K562 (cell line): ENCODE measurements around the gene PPP6R1. TPM values are rescaled to one million over a fixed set of nuclear protein-coding genes. Genes with fewer than 3 reads are reported as not detected.

Source experiments
- BRCA1 ChIP-seq, 2 experiments: fragments of 450-650 bp in 1 of 2; sonication (generic) in 1 of 2; formaldehyde crosslinking in 1 of 2; IDR thresholded peaks; 2 replicates each; pipeline versions ENCODE4 v1.5.0 to v1.6.1; 2017 to 2020; ENCODE audit warnings: mild to moderate bottlenecking in 1 of 2, missing genetic modification reagents in 1 of 2
- BRD9 ChIP-seq: fragments of 450-650 bp; IDR thresholded peaks from 2 replicates; pipeline ENCODE4 v1.6.1; 2018; ENCODE audit warnings: low read depth; ENCODE audit not compliant: partially characterized antibody
- DNMT1 ChIP-seq: fragments of 450-650 bp; IDR thresholded peaks from 2 replicates; pipeline ENCODE4 v1.6.1; 2016; ENCODE audit warnings: antibody characterized with exemption, mild to moderate bottlenecking
- FOXM1 ChIP-seq, 2 experiments: fragments of 450-650 bp in 1 of 2; sonication (generic) in 1 of 2; formaldehyde crosslinking in 1 of 2; IDR thresholded peaks; 2 replicates each; pipeline versions ENCODE4 v1.6.1 to v1.9.0; 2017 to 2022; ENCODE audit warnings: low read depth in 2 of 2, mild to moderate bottlenecking in 2 of 2, missing genetic modification reagents in 1 of 2, moderate library complexity in 1 of 2
- HDAC3 ChIP-seq: fragments of 450-650 bp; IDR thresholded peaks from 2 replicates; pipeline ENCODE4 v1.6.1; 2018; ENCODE audit warnings: borderline replicate concordance, mild to moderate bottlenecking, moderate library complexity; ENCODE audit not compliant: partially characterized antibody
- HMG20A ChIP-seq: fragments of 450-650 bp; formaldehyde crosslinking; conservative IDR thresholded peaks from 2 replicates; pipeline ENCODE4 v1.4.0; 2020; ENCODE audit warnings: mild to moderate bottlenecking, mixed read lengths
- HMG20B ChIP-seq: fragments of 250-450 bp; sonication (Bioruptor Pico); IDR thresholded peaks from 2 replicates; pipeline ENCODE4 v1.5.0; 2021; ENCODE audit warnings: mild to moderate bottlenecking
- IRF2 ChIP-seq: sonication (generic); formaldehyde crosslinking; IDR thresholded peaks from 2 replicates; pipeline ENCODE4 v1.8.1; 2022; ENCODE audit warnings: mild to moderate bottlenecking, missing genetic modification reagents
- NR2F6 ChIP-seq: fragments of 450-650 bp; formaldehyde crosslinking; IDR thresholded peaks from 2 replicates; pipeline ENCODE4 v1.4.0; 2020; ENCODE audit warnings: mild to moderate bottlenecking
- POLR2AphosphoS2 ChIP-seq: IDR thresholded peaks from 2 replicates; pipeline ENCODE4 v1.6.1; 2012; ENCODE audit warnings: low read length, improper control_type of control experiment
- RBBP5 ChIP-seq: fragments of 200-600 bp; sonication (generic); IDR thresholded peaks from 2 replicates; pipeline ENCODE4 v1.6.1; 2012; ENCODE audit warnings: borderline replicate concordance, mild to moderate bottlenecking, low read length, control low read depth, inconsistent platforms; ENCODE audit not compliant: insufficient read depth, poor library complexity, severe bottlenecking
- TAL1 ChIP-seq: fragments of 450-650 bp; IDR thresholded peaks from 2 replicates; pipeline ENCODE4 v1.6.1; 2016; ENCODE audit warnings: mild to moderate bottlenecking
- TCF7L2 ChIP-seq: fragments of 150-350 bp; IDR thresholded peaks from 2 replicates; pipeline ENCODE4 v1.6.1; 2016; ENCODE audit warnings: low read depth, mild to moderate bottlenecking, low read length, moderate library complexity
- TCFL5 ChIP-seq: fragments of 250-450 bp; sonication (Bioruptor Pico); conservative IDR thresholded peaks from 2 replicates; pipeline ENCODE4 v1.6.1; 2021; ENCODE audit warnings: mild to moderate bottlenecking, moderate library complexity, matching md5 sums
- TOE1 ChIP-seq, 2 experiments: fragments of 450-650 bp in 1 of 2; sonication (generic) in 1 of 2; formaldehyde crosslinking in 1 of 2; IDR thresholded peaks; 2 replicates each; pipeline versions ENCODE4 v1.7.1 to v1.8.0; 2016 to 2022; ENCODE audit warnings: borderline replicate concordance in 2 of 2, mild to moderate bottlenecking in 2 of 2, antibody characterized with exemption in 1 of 2, inconsistent platforms in 1 of 2, low read depth in 1 of 2, missing genetic modification reagents in 1 of 2, moderate library complexity in 1 of 2
- WHSC1 ChIP-seq: IDR thresholded peaks from one replicate; pipeline ENCODE4 v1.6.1; 2012; ENCODE audit warnings: low read length, control low read depth, inconsistent platforms
- XRCC3 ChIP-seq: fragments of 450-650 bp; IDR thresholded peaks from 2 replicates; pipeline ENCODE4 v1.6.1; 2017; ENCODE audit warnings: mild to moderate bottlenecking, moderate library complexity
- ZKSCAN3 ChIP-seq: fragments of 250-450 bp; sonication (Bioruptor Pico); IDR thresholded peaks from 2 replicates; pipeline ENCODE4 v1.4.0; 2020
- ZNF165 ChIP-seq: fragments of 250-450 bp; sonication (Bioruptor Pico); IDR thresholded peaks from 2 replicates; pipeline ENCODE4 v1.4.0; 2020; ENCODE audit warnings: borderline replicate concordance
- ZNF740 ChIP-seq, 3 experiments: fragments of 200-800 bp in 1 of 3; sonication (Bioruptor generic) in 1 of 3; sonication (generic) in 1 of 3; formaldehyde crosslinking in 1 of 3; IDR thresholded peaks; 2 replicates each; pipeline versions ENCODE4 v1.6.1 to v1.8.0; 2016 to 2022; ENCODE audit warnings: mild to moderate bottlenecking in 2 of 3, missing compliant biosample characterization in 2 of 3, missing genetic modification characterization in 2 of 3, missing genetic modification reagents in 1 of 3
- ZNF778 ChIP-seq: fragments of 450-650 bp; formaldehyde crosslinking; IDR thresholded peaks from 2 replicates; pipeline ENCODE4 v1.4.0; 2020; ENCODE audit warnings: mild to moderate bottlenecking, moderate library complexity
- polyA plus RNA-seq, 8 experiments: library from polyadenylated mRNA; depleted of rRNA in 4 of 8; stranded (reverse) in 5 of 8; unstranded in 3 of 8; fragments of >200 nt; fragmentation: Nextera tagmentation in 2 of 8; fragmentation: Illumina TruSeq in 1 of 8; extraction: Ambion mirVana in 2 of 8; extraction: Trizol in 1 of 8; gene quantifications; 2 replicates each; pipeline versions ENCODE4 v1.2.1 to v1.2.3, GENCODE V29; 2011 to 2014; ENCODE audit warnings: inconsistent platforms in 1 of 8, missing spikeins in 1 of 8
- total RNA-seq, 7 experiments: library from RNA; depleted of rRNA in 6 of 7; stranded (reverse); fragments of >200 nt in 6 of 7; fragmentation: Illumina TruSeq in 2 of 7; extraction: Trizol in 2 of 7; gene quantifications; 2 replicates each; pipeline versions ENCODE4 v1.2.1 to v1.2.3, GENCODE V29; 2011 to 2021; ENCODE audit warnings: low replicate concordance in 1 of 7
- TF ChIP-seq, protein P1 (sequence below): fragments of 450-650 bp; IDR thresholded peaks from 2 replicates; pipeline ENCODE4 v1.6.1; 2017; ENCODE audit warnings: antibody characterized with exemption, mild to moderate bottlenecking

Gene PPP6R1
- total and polyA plus RNA-seq, 9 of the 15 experiments (the other 6 are each of a cell fraction or from before 2014, with no cell fraction given) = 0.48 to 135 (median 37.2) TPM

DNA sequence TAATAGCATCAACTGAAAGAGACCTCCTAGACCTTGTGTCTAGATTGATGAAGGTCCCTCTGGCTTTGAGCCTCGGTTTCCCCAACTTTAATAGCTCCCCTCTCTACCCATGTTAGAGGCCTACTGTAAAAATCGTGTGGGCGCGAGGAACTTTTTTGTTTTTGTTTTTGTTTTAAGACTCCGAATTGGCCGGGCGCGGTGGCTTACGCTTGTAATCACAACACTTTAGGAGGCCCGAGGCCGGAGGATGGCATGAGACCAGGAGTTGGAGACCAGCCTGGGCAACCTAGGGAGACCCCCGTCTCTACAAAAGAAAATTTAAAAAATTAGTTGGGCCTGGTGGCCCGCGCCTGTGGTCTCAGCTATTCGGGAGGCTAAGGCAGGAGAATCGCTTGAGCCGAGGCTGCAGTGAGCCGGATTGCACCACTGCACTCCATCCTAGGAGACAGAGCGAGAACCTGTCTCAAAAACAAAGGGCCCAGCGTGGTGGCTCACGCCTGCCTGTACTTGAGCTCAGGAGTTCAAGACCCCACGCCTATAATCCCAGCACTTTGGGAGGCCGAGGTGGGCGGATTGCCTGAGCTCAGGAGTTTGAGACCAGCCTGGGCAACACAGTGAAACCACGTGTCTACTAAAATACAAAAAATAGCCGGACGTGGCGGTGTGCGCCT, 858 bp upstream of the PPP6R1 start (continued):
- TF ChIP-seq IRF2 (CRISPR knock-in tag) = no peak
- no peak for TF ChIP-seq FOXM1 (IDR thresholded peaks at IDR 0.05; ENCODE audit: low read depth)
- TF ChIP-seq FOXM1 (CRISPR knock-in tag; IDR thresholded peaks at IDR 0.05; ENCODE audit: low read depth) = no peak
- TF ChIP-seq POLR2AphosphoS2 = no peak
- no peak for TF ChIP-seq TCF7L2
- no peak for TF ChIP-seq BRD9
- 0 out of 2 replicates have a peak, but pooled peaks have one; percentile 46 for TF ChIP-seq TOE1 (IDR thresholded peaks at IDR 0.05; ENCODE audit: borderline replicate concordance)
- TF ChIP-seq TOE1 (CRISPR knock-in tag; IDR thresholded peaks at IDR 0.05; ENCODE audit: borderline replicate concordance, low read depth) = no peak
- TF ChIP-seq ZNF740 (CRISPR knock-in tag; IDR thresholded peaks at IDR 0.05) = no peak
- peak in 1 of 2 experiments; percentile 28; a peak in 1 of 4 replicates for TF ChIP-seq ZNF740 (tag; IDR thresholded peaks at IDR 0.05)
- no peak for TF ChIP-seq HDAC3
- TF ChIP-seq HMG20B (CRISPR knock-in tag) = peak; percentile 29; the same call in 1 of the 2 replicates
- 0 out of 2 replicates have a peak, but pooled peaks have one; percentile 86 for TF ChIP-seq DNMT1
- TF ChIP-seq TAL1 = no peak
- TF ChIP-seq NR2F6 (CRISPR knock-in tag) = no peak
- TF ChIP-seq ZKSCAN3 (CRISPR knock-in tag) = no peak
- TF ChIP-seq TCFL5 (CRISPR knock-in tag) = no peak
- TF ChIP-seq BRCA1 (IDR thresholded peaks at IDR 0.05) = no peak
- no peak for TF ChIP-seq BRCA1 (CRISPR knock-in tag; IDR thresholded peaks at IDR 0.05)
- TF ChIP-seq ZNF165 (CRISPR knock-in tag) = no peak
- no peak for TF ChIP-seq ZNF778 (CRISPR knock-in tag)
- TF ChIP-seq RBBP5 = peak; percentile 8
- TF ChIP-seq WHSC1 = no peak
- TF ChIP-seq HMG20A (CRISPR knock-in tag) = no peak
- no peak for TF ChIP-seq XRCC3
- TF ChIP-seq, protein P1, sequence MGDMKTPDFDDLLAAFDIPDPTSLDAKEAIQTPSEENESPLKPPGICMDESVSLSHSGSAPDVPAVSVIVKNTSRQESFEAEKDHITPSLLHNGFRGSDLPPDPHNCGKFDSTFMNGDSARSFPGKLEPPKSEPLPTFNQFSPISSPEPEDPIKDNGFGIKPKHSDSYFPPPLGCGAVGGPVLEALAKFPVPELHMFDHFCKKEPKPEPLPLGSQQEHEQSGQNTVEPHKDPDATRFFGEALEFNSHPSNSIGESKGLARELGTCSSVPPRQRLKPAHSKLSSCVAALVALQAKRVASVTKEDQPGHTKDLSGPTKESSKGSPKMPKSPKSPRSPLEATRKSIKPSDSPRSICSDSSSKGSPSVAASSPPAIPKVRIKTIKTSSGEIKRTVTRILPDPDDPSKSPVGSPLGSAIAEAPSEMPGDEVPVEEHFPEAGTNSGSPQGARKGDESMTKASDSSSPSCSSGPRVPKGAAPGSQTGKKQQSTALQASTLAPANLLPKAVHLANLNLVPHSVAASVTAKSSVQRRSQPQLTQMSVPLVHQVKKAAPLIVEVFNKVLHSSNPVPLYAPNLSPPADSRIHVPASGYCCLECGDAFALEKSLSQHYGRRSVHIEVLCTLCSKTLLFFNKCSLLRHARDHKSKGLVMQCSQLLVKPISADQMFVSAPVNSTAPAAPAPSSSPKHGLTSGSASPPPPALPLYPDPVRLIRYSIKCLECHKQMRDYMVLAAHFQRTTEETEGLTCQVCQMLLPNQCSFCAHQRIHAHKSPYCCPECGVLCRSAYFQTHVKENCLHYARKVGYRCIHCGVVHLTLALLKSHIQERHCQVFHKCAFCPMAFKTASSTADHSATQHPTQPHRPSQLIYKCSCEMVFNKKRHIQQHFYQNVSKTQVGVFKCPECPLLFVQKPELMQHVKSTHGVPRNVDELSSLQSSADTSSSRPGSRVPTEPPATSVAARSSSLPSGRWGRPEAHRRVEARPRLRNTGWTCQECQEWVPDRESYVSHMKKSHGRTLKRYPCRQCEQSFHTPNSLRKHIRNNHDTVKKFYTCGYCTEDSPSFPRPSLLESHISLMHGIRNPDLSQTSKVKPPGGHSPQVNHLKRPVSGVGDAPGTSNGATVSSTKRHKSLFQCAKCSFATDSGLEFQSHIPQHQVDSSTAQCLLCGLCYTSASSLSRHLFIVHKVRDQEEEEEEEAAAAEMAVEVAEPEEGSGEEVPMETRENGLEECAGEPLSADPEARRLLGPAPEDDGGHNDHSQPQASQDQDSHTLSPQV = peak; percentile 71
